RWPE2 (cell line): ENCODE measurements around the gene APBB1.
A peak's percentile ranks its signal among the peaks of the same experiment; 100 is the strongest.

Experiments
- ATAC-seq: fragments of 200-7000 bp; cut with Tn5 transposase; 3 replicates; pipeline ENCODE4 v1.9.1; 2021; ENCODE audit warnings: low read depth
- DNase-seq: peaks from one replicate; pipeline ENCODE4 v3.0.0-alpha.2; 2020; ENCODE audit warnings: low spot score
- H3K27ac ChIP-seq: fragments of 450-650 bp; 2 replicates; pipeline ENCODE4 v1.5.1; 2017; ENCODE audit warnings: mild to moderate bottlenecking; ENCODE audit not compliant: poor library complexity, severe bottlenecking
- H3K27me3 ChIP-seq: fragments of 250-450 bp; sonication (Bioruptor Pico); 2 replicates; pipeline ENCODE4 v1.5.1; 2021; ENCODE audit warnings: mild to moderate bottlenecking, moderate library complexity; ENCODE audit not compliant: insufficient read depth, poor library complexity, severe bottlenecking
- H3K36me3 ChIP-seq: fragments of 250-450 bp; sonication (Bioruptor Pico); 2 replicates; pipeline ENCODE4 v1.5.1; 2020; ENCODE audit warnings: low read depth, mild to moderate bottlenecking, moderate library complexity
- H3K4me1 ChIP-seq: fragments of 250-450 bp; sonication (Bioruptor Pico); 2 replicates; pipeline ENCODE4 v1.5.1; 2021; ENCODE audit warnings: mild to moderate bottlenecking, moderate library complexity; ENCODE audit not compliant: insufficient read depth, poor library complexity, severe bottlenecking
- H3K4me3 ChIP-seq: fragments of 250-450 bp; sonication (Bioruptor Pico); 2 replicates; pipeline ENCODE4 v1.5.1; 2021; ENCODE audit warnings: mild to moderate bottlenecking, moderate library complexity; ENCODE audit not compliant: severe bottlenecking
- H3K9me3 ChIP-seq: fragments of 250-450 bp; sonication (Bioruptor Pico); 2 replicates; pipeline ENCODE4 v1.5.1; 2021; ENCODE audit warnings: mild to moderate bottlenecking, moderate library complexity; ENCODE audit not compliant: severe bottlenecking
- TF ChIP-seq, protein P1 (sequence below): fragments of 450-650 bp; IDR thresholded peaks from one replicate; pipeline ENCODE4 v1.5.1; 2017; ENCODE audit warnings: mild to moderate bottlenecking, moderate library complexity; ENCODE audit not compliant: poor library complexity, severe bottlenecking

Gene APBB1

GRCh38 chr11:6419009-6419631 lies at the start of gene APBB1:
Gene APBB1, minus strand, starts transcription at chr11:6419094. Its CDS starts 7,747 bp downstream, at chr11:6411347.
- ATAC-seq (peak; percentile 78), DNase-seq (no peak)
- H3K9me3 ChIP-seq, result no peaks in the 10 kb centered on the region
- peak within 1 kb of the TSS; percentile 100 for H3K4me3 ChIP-seq
- no peaks in the 10 kb centered on the region for H3K36me3 ChIP-seq
- H3K4me1 ChIP-seq, result peaks cover 3% of the 10 kb centered on the region
- no peaks in the 10 kb centered on the region for H3K27me3 ChIP-seq
- TF ChIP-seq, protein P1, sequence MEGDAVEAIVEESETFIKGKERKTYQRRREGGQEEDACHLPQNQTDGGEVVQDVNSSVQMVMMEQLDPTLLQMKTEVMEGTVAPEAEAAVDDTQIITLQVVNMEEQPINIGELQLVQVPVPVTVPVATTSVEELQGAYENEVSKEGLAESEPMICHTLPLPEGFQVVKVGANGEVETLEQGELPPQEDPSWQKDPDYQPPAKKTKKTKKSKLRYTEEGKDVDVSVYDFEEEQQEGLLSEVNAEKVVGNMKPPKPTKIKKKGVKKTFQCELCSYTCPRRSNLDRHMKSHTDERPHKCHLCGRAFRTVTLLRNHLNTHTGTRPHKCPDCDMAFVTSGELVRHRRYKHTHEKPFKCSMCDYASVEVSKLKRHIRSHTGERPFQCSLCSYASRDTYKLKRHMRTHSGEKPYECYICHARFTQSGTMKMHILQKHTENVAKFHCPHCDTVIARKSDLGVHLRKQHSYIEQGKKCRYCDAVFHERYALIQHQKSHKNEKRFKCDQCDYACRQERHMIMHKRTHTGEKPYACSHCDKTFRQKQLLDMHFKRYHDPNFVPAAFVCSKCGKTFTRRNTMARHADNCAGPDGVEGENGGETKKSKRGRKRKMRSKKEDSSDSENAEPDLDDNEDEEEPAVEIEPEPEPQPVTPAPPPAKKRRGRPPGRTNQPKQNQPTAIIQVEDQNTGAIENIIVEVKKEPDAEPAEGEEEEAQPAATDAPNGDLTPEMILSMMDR, result peak; percentile 10
- H3K27ac ChIP-seq, result no peak within 1 kb of the TSS

- Histone ChIP-seq H3K9me3 (no peaks in the 10 kb centered on the region), H3K4me1 (no peaks in the 10 kb centered on the region), H3K27ac (no peak overlapping the region), H3K36me3 (peaks cover 9% of the 10 kb centered on the region; the same call in 1 of the 2 replicates), H3K27me3 (no peaks in the 10 kb centered on the region), H3K4me3 (no peak overlapping the region)
- TF ChIP-seq, protein P1, result no peak
- DNase-seq (no peak), ATAC-seq (no peak)
These were observed 40.2 kb upstream of the APBB1 start for GRCh38 chr11:6459099-6459450.

DNA sequence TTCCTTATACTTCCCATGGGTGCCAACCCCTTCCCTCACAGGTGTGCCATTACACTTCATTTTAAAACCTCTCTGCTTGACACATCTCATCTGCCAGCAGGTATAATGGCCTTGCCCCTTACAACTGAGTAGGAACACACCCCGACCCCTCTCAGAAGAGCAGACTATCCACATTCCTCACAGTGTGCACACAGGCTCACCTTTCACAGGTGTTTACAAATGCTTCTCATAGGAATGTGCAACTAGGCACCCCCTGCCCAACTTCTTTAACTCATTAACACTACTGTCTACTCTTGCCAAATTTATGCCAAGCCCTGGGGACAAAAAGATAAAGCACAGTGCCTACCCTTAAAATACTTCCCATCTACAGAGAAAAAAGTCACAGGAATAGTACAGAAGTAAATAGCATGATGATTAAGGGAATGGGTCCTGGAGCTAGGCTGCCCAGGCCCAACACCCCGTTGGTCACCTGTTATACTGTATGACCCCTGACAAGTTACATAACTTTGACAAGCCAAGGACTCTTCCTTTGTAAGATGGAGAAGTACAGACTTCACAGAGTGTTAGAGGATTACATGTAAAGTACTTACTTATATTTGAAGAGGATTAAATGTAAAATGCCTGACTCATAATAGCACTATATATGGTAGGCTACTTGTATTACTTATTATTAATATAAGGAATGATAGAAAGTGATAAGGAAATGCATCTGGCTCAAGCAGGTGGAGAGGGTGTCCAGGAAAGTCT lies 39.6 kb upstream of the APBB1 start:
- Histone ChIP-seq H3K36me3 (peaks cover 9% of the 10 kb centered on the region; the same call in 1 of the 2 replicates), H3K4me3 (no peak overlapping the region), H3K9me3 (no peaks in the 10 kb centered on the region), H3K27ac (no peak overlapping the region), H3K27me3 (no peaks in the 10 kb centered on the region), H3K4me1 (no peaks in the 10 kb centered on the region)
- TF ChIP-seq, protein P1, result no peak
- no peak for DNase-seq
- peak; percentile 19; the same call in 1 of the 3 replicates for ATAC-seq

- Histone ChIP-seq H3K27ac (no peak overlapping the region), H3K36me3 (peaks cover 9% of the 10 kb centered on the region; the same call in 1 of the 2 replicates)
- no peak for DNase-seq
These were observed 38.9 kb upstream of the APBB1 start for GRCh38 chr11:6457581-6458320.

More at GRCh38 chr11:6457581-6458320, 38.9 kb upstream of the APBB1 start:
- TF ChIP-seq, protein P1, result no peak
- no peak for ATAC-seq
- Histone ChIP-seq H3K9me3 (no peaks in the 10 kb centered on the region), H3K4me3 (no peak overlapping the region), H3K4me1 (no peaks in the 10 kb centered on the region), H3K27me3 (no peaks in the 10 kb centered on the region)
